GM21381 (cell line): ENCODE results near the gene GRIN2D.

Experiments
- ATAC-seq: cut with Tn5 transposase; IDR thresholded peaks from one replicate; pipeline ENCODE4 v1.9.1; 2021; ENCODE audit warnings: mild to moderate bottlenecking, moderate library complexity; ENCODE audit not compliant: unreplicated experiment

GRIN2D gene

DNA sequence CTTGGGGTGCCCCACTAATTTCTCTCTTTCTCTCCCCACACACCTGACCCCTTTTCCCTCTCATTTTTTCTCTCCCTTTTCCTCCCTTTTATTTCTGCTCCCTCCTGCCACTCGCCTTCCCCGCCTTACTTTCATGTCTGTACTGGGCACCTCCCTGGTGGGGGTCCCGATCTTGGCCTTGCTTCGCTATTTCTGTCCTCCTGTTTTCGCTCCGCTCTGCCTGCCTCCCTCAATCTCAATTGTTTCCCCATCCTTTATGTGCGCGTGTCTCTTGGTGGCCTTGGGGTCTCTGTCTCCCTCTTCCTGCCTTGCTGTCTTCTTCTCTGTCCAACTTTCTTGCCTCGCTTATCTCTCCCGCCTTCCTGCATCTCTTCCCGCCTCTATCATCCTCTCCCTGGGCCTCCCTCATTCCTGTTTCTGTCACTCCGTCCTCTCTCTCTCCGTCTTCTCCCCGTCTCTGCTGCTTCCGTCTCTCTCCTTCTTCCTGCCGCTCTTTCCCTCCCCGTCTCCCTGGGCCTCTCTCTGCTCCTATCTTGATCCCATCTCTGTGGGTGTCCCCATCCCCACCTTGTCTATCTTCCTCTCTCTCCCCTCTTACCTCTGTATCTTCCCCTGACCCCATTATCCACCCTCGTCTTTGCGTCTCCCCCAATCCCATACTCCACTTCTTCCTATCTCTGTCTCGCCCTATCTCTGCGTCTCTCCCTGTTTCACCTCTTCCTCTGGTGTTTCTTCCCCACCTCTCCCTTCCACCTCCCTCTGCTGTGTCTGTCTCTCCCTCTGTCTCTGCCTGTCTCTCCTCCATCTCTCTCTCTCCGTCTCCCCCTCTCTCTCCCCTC, 4.0 kb downstream of the GRIN2D start:
- no peak for ATAC-seq

DNA sequence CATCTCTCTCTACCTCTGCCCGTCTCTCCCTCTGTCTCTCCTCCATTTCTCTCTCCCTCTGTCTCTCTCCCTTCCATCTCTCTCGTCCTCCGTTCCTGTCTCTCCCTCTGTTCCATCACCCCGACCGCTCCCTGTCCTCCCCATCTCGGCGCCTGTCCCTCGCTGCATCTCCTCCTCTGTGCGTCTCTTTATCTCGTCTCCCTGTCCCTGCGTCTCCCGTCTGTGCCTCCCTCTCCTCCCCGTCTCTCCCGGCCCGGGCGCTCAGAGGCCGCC, 4.6 kb downstream of the GRIN2D start:
- no peak for ATAC-seq

- peak; percentile 54 for ATAC-seq
Observed at GRCh38 chr19:48398375-48399235, 5.1 kb downstream of the GRIN2D start.

GRCh38 chr19:48400018-48400742, 6.7 kb downstream of the GRIN2D start:
- ATAC-seq: no peak

DNA sequence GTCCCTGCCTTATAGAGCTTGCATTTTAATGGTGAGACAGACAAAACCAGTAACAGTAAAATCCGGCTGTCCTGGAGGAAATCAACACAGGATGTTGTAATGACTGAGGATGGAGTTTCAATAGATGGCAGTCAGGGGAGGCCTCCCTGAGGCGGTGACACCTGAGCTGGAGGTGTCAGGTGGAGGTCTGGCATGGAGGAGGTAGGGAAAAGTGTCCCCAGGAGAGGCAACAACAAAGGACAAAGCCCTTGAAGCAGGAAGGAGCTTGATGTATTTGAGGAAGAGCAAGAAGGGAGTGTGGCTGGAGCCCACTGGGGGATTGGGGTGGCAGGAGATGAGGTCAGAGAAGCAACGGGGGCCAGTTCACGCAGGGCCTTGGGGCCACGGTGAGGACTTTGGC, 7.8 kb downstream of the GRIN2D start:
- no peak for ATAC-seq

- ATAC-seq: peak; percentile 44
Observed at GRCh38 chr19:48403606-48404005, 10.1 kb downstream of the GRIN2D start.

- ATAC-seq: no peak
Observed at GRCh38 chr19:48405010-48405659, 11.7 kb downstream of the GRIN2D start.

- no peak for ATAC-seq
Observed at GRCh38 chr19:48405850-48406249, 12.4 kb downstream of the GRIN2D start.

- no peak for ATAC-seq
Observed at GRCh38 chr19:48413879-48414587, 20.6 kb downstream of the GRIN2D start.

DNA sequence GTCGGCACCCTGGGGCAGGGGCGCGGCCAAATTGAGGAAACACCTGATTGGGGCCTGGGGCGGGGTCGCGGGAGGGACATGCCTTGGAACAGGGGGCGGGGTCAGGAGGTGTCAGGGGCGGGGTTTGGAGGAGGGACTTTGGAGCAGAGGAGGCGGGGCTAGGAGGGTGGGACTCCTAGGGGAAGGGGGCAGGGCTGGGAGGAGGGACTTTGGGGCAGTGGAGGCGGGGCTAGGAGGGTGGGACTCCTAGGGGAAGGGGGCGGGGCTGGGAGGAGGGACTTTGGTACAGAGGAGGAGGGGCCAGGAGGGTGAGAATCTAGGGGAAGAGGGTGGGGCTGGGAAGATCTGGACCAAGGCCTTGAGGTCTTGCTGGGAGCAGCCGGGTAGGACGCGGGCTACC, 21.9 kb downstream of the GRIN2D start:
- ATAC-seq: no peak

DNA sequence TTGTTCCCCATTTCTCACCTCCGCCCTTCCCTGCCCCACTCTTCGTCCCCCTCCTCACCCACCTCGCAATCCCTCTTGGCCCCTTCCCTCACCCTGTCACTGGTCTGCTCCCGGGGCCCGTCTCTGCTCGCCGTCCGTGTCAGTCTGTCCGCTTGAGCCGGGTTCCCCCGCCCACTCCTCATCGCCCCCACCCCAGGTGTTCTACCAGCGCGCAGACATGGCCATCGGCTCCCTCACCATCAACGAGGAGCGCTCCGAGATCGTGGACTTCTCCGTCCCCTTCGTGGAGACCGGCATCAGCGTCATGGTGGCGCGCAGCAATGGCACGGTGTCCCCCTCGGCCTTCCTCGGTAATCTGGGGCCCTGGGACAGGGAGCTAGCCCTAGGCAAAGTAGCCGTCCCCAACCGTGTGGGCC, 22.3 kb downstream of the GRIN2D start:
- ATAC-seq: no peak

DNA sequence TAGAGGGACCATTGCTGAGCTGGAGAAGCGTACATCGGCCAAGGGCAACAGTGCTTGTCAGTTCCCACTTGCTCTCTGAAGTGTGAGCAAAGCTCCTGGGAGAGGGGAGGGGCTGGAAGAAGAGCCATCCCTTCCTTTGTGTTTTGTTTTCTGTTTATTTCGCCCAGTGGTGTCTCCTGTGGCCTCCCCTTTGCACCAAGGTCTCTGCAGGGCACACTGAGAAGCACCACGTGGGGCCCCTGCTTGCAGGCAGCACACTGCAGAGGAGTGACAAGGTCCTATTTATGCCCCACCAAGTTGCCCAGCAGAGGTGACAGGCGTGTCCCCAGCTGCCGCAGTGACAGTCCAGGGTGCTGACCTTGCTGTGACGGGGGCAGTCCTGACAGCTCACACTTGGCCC, 24.0 kb downstream of the GRIN2D start:
- no peak for ATAC-seq

DNA sequence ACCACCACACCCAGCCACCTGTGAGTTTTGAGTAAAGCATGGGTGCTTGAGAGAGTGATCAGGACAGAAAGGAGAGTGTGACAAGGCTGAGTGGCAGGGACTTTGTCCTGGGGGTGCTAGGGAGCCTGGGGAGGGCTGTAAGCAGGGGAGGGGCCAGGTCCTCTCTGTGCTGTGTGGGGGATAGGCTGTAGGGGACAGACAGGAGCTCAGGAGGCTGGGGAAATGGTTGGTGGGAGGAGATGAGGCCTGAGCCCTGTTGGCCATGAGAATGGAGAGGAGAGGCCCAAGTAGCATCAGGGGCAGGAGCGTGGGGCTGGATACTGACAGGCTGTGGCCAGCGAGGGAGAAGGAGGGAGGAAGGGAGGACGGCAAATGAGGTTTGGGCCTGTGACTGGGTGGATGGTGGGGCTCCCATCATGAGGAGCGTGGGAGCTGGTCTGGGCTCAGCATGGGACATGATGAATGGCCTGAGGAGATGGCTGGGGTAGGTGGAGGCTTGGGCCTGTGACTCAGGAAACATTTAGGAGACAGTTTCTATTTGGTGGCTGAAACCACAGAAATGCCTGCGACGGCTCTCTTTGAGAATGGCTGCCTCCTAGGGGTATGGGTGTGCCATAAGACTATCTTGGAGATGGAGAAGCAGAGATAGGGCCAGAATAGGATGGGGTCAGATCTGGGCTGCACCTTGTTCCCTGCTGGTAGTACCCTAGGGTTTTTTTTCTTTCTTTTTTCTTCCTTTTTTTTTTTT, 25.0 kb downstream of the GRIN2D start:
- no peak for ATAC-seq

DNA sequence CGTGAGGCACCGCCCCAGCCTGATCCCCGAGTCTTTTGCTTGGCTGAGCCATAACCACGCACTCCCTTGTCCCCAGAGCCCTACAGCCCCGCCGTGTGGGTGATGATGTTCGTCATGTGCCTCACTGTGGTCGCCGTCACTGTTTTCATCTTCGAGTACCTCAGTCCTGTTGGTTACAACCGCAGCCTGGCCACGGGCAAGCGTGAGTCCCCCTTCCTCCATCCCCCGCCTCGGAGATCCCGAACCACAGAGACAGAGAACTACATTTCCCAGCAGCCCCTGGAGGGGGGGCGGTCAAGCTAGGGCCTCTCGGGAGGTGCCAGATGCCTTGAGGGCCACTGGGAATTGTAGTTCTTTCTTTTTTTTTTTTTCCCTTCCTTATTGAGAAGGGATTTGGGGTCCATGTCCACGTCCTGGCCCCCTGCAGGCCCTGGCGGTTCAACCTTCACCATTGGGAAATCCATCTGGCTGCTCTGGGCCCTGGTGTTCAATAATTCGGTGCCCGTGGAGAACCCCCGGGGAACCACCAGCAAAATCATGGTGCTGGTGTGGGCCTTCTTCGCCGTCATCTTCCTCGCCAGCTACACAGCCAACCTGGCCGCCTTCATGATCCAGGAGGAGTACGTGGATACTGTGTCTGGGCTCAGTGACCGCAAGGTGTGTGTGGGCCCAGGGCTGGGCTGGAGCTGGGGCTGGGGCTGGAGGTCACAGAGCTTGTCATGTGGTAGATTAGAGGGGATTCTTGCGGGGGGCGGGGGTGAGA, 25.9 kb downstream of the GRIN2D start:
- peak; percentile 69 for ATAC-seq

DNA sequence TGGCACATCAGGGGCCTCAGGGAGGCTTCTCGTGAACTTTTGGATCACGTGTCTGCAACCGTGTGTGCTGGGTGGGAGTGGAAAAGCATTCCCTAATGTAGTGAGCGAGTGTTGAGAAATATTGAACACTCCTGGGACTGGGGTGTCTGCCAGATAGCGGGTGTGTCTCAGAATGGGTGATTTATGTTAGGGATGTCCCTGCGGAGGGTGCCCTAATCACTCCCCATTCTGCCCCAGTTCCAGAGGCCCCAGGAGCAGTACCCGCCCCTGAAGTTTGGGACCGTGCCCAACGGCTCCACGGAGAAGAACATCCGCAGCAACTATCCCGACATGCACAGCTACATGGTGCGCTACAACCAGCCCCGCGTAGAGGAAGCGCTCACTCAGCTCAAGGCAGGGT, 28.1 kb downstream of the GRIN2D start:
- no peak for ATAC-seq

- ATAC-seq: no peak
Observed at GRCh38 chr19:48424694-48425219, 31.3 kb downstream of the GRIN2D start.

- ATAC-seq: no peak
Observed at GRCh38 chr19:48428670-48429069, 35.2 kb downstream of the GRIN2D start.

GRCh38 chr19:48433337-48433736, 39.9 kb downstream of the GRIN2D start:
- no peak for ATAC-seq

DNA sequence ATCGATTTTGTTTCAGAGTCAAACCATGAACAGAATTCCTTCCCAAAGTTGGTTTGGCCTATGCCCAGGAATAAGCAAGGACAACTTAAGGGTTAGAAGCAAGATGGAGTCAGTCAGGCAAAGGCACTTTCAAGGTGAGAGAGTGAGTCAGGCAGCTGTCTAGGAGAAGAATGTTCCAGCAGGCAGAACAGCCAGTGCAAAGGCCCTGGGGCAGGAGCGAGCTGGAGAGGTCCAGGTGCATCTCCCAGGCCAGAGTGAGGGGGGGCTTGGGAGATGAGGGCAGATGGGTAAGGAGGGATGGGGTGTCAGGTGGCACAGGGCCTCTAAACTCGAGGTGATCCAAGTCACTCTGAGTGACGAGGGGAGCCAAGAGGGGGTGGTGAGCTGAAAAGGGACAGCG, 43.1 kb downstream of the GRIN2D start:
- ATAC-seq: no peak
